ENCODE results near the gene P2RY12. TPM values are rescaled to one million over a fixed set of nuclear protein-coding genes. Genes with fewer than 3 reads are reported as not detected.

P2RY12 gene
- total RNA-seq, 2 experiments from 2014 or later: 0.19 TPM; not detected in 1

DNA sequence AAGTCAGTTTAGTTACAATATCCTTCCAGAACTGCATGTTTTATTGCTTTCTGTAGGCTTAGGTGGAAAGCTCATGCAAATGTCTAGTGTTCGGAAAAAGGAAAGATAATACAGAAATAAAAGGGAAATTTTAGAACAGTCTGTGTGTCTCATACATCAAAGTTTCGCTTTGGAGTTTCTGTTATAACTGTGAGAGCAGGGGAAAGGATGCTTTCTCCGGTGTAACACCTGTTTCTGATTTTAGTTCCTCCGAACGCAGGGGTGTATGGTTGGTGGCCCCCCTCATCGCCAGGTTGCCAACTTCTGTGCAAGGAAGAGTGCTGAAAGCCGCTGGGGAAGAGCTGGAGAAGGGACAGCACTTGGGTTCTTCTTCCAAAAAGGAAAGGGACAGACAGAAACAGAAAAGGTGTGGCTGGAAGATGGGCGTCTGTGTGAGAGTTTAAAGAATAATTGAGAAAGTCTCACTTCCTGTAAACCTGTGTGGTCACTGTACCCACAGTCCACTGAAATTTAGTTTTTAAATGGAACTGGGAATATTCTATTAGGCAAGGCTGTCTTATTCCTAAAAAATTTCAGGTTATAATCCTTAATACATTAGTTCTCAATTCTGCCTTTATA lies 6.7 kb downstream of the P2RY12 start:
- TF ChIP-seq, protein P1, sequence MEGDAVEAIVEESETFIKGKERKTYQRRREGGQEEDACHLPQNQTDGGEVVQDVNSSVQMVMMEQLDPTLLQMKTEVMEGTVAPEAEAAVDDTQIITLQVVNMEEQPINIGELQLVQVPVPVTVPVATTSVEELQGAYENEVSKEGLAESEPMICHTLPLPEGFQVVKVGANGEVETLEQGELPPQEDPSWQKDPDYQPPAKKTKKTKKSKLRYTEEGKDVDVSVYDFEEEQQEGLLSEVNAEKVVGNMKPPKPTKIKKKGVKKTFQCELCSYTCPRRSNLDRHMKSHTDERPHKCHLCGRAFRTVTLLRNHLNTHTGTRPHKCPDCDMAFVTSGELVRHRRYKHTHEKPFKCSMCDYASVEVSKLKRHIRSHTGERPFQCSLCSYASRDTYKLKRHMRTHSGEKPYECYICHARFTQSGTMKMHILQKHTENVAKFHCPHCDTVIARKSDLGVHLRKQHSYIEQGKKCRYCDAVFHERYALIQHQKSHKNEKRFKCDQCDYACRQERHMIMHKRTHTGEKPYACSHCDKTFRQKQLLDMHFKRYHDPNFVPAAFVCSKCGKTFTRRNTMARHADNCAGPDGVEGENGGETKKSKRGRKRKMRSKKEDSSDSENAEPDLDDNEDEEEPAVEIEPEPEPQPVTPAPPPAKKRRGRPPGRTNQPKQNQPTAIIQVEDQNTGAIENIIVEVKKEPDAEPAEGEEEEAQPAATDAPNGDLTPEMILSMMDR (conservative IDR thresholded peaks at IDR 0.05; ENCODE audit: low read length): no peak
- no peak for TF ChIP-seq EZH2phosphoT487 (IDR thresholded peaks at IDR 0.05; ENCODE audit: borderline replicate concordance, low read depth, low read length)
- intact Hi-C loops (cut with micrococcal nuclease; ENCODE audit: unreplicated experiment): no loop called here
- ChIA-PET POLR2A (interaction anchor here (0.6 to 1.8 kb wide), 3 partner anchors 15 to 821 kb away, joined by 3 to 8 read pairs (median 3); no protein-coding TSS in a partner anchor), CTCF (ENCODE audit: unreplicated experiment) (no interaction called here)
- Histone ChIP-seq H3K79me2 (ENCODE audit: insufficient read depth, low read depth, low read length) (no peaks in the 10 kb centered on the region), H3K36me3 (ENCODE audit: insufficient read depth, low read length) (peaks cover 7% of the 10 kb centered on the region; the same call in 1 of the 2 replicates), H3K9me3 (ENCODE audit: low read length) (no peaks in the 10 kb centered on the region), H3K4me3 (ENCODE audit: low read depth, low read length, poor library complexity, severe bottlenecking) (no peak overlapping the region), H4K20me1 (ENCODE audit: insufficient read depth, low read length) (no peaks in the 10 kb centered on the region), H2AFZ (ENCODE audit: low read length) (no peak overlapping the region), H3K4me2 (ENCODE audit: low read length) (peak overlapping the region; percentile 45), H3K9me2 (ENCODE audit: insufficient read depth, low read length) (no peaks in the 10 kb centered on the region), H3K27ac (ENCODE audit: low read depth, low read length, poor library complexity, severe bottlenecking) (no peak overlapping the region), H3K4me1 (ENCODE audit: insufficient read depth, low read length, poor library complexity, severe bottlenecking) (peaks cover 12% of the 10 kb centered on the region)
- DNase-seq (ENCODE audit: low spot score): no peak
- BruUV-seq (replicated peaks): no TSS peak

DNA sequence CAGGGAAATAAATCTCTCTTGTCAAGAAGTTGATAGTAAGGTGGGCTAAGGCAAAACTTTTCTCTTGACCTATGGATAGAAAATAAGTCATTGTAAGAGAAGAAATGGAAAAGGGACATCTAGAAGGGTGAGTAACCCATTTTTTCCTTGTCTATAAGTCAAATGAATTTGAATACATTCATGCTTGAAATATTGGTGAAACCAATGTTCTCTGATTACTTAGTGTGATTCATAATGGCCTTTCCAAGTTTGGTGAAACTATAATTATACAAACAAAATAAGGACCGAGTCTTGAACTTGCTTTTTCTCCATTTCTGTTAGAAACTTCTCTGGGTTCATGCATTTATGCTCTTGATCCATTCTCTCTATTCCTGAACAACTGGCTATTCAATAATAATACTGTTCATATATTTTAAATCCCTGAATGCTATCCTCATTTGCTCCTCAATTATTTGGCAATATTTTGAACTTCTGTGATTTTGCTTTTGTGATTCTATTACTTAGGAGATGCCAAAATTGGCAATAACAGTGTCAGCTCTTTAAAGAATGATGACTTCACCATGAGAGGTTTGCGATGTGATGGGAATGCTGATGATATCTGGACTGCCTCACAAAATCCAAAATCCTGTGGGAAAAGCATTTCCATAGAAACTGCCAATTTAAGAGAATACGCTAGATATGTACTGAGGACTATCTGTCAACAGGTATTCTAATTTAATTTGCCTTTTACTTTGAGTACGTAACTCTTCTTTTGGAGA lies 12.3 kb downstream of the P2RY12 start:
- no peak overlapping the region for H3K4me3 ChIP-seq (ENCODE audit: low read depth, low read length, poor library complexity, severe bottlenecking)
- DNase-seq (ENCODE audit: low spot score): no peak

More for the DNA sequence above, 12.3 kb downstream of the P2RY12 start:
- no TSS peak for BruUV-seq (replicated peaks)
- H3K36me3 ChIP-seq (ENCODE audit: insufficient read depth, low read length): peaks cover 9% of the 10 kb centered on the region; the same call in 1 of the 2 replicates
- intact Hi-C loops (cut with micrococcal nuclease; ENCODE audit: unreplicated experiment): no loop called here
- H3K4me1 ChIP-seq (ENCODE audit: insufficient read depth, low read length, poor library complexity, severe bottlenecking): no peaks in the 10 kb centered on the region
- no peaks in the 10 kb centered on the region for H3K9me2 ChIP-seq (ENCODE audit: insufficient read depth, low read length)
- H3K9me3 ChIP-seq (ENCODE audit: low read length): no peaks in the 10 kb centered on the region
- TF ChIP-seq, protein P1 (conservative IDR thresholded peaks at IDR 0.05; ENCODE audit: low read length): no peak
- TF ChIP-seq EZH2phosphoT487 (IDR thresholded peaks at IDR 0.05; ENCODE audit: borderline replicate concordance, low read depth, low read length): no peak
- H4K20me1 ChIP-seq (ENCODE audit: insufficient read depth, low read length): no peaks in the 10 kb centered on the region
- no peak overlapping the region for H3K4me2 ChIP-seq (ENCODE audit: low read length)
- H2AFZ ChIP-seq (ENCODE audit: low read length): no peak overlapping the region
- no peak overlapping the region for H3K27ac ChIP-seq (ENCODE audit: low read depth, low read length, poor library complexity, severe bottlenecking)
- ChIA-PET POLR2A (interaction anchor here (0.7 kb wide), 1 partner anchor 28 kb away, joined by 3 read pairs; no protein-coding TSS in a partner anchor), CTCF (ENCODE audit: unreplicated experiment) (no interaction called here)
- H3K79me2 ChIP-seq (ENCODE audit: insufficient read depth, low read depth, low read length): no peaks in the 10 kb centered on the region

All from OCI-LY7 (cell line).